GM23338 (cell line): ENCODE data around the gene EIF4EBP3. TPM values are rescaled to one million over a fixed set of nuclear protein-coding genes. Genes with fewer than 3 reads are reported as not detected.

Experiments used
- ATAC-seq: fragments of 200-7000 bp; cut with Tn5 transposase; 3 replicates; pipeline ENCODE4 v1.9.1; 2020
- DNase-seq: peaks from one replicate; pipeline ENCODE4 v3.0.0-alpha.2; 2015; ENCODE audit warnings: low spot score
- H2AFZ ChIP-seq: fragments of 200-600 bp; sonication (generic); 2 replicates; pipeline ENCODE4 v1.8.0; 2016; ENCODE audit warnings: antibody characterized with exemption, mild to moderate bottlenecking, moderate library complexity
- H3F3A ChIP-seq: fragments of 200-600 bp; sonication (generic); replicated peaks from 2 replicates; pipeline ENCODE4 v1.8.0; 2017; ENCODE audit warnings: antibody characterized with exemption, mixed run types, low read depth
- H3K27ac ChIP-seq: fragments of 200-600 bp; sonication (generic); 2 replicates; pipeline ENCODE4 v1.6.1; 2016; ENCODE audit warnings: low read depth
- H3K27me3 ChIP-seq: fragments of 200-600 bp; sonication (generic); 2 replicates; pipeline ENCODE4 v1.8.0; 2016; ENCODE audit warnings: mild to moderate bottlenecking, mixed run types, moderate library complexity; ENCODE audit not compliant: insufficient read depth
- H3K36me3 ChIP-seq: fragments of 200-600 bp; sonication (generic); 2 replicates; pipeline ENCODE4 v1.8.0; 2016; ENCODE audit warnings: mild to moderate bottlenecking; ENCODE audit not compliant: insufficient read depth
- H3K4me1 ChIP-seq: fragments of 200-600 bp; sonication (generic); 2 replicates; pipeline ENCODE4 v1.8.0; 2016; ENCODE audit warnings: mild to moderate bottlenecking, moderate library complexity; ENCODE audit not compliant: insufficient read depth
- H3K4me2 ChIP-seq: fragments of 200-600 bp; sonication (generic); 2 replicates; pipeline ENCODE4 v1.7.1; 2017; ENCODE audit warnings: mixed run types
- H3K4me3 ChIP-seq: fragments of 200-600 bp; sonication (generic); 2 replicates; pipeline ENCODE4 v1.6.1; 2016; ENCODE audit warnings: mixed run types
- H3K79me2 ChIP-seq: fragments of 200-600 bp; sonication (generic); replicated peaks from 2 replicates; pipeline ENCODE4 v1.8.0; 2017; ENCODE audit warnings: mild to moderate bottlenecking; ENCODE audit not compliant: insufficient read depth
- H3K9me2 ChIP-seq: fragments of 200-600 bp; sonication (generic); 2 replicates; pipeline ENCODE4 v1.8.0; 2017; ENCODE audit not compliant: insufficient read depth
- H4K20me1 ChIP-seq: fragments of 200-600 bp; sonication (generic); replicated peaks from 2 replicates; pipeline ENCODE4 v1.8.0; 2017; ENCODE audit warnings: mild to moderate bottlenecking; ENCODE audit not compliant: insufficient read depth
- H3K27ac Mint-ChIP-seq: 2 replicates; pipeline ENCODE4 v1.8.0; 2020; ENCODE audit warnings: inconsistent platforms, mild to moderate bottlenecking, moderate library complexity, mixed read lengths
- H3K27me3 Mint-ChIP-seq: 3 replicates; pipeline ENCODE4 v1.8.0; 2022; ENCODE audit warnings: low read depth, mild to moderate bottlenecking, moderate library complexity, mixed read lengths, inconsistent platforms; ENCODE audit not compliant: insufficient read depth, poor library complexity
- H3K36me3 Mint-ChIP-seq: 3 replicates; pipeline ENCODE4 v1.8.0; 2021; ENCODE audit warnings: low read depth, mild to moderate bottlenecking, inconsistent platforms, moderate library complexity, mixed read lengths
- H3K4me1 Mint-ChIP-seq: 3 replicates; pipeline ENCODE4 v1.8.0; 2020; ENCODE audit warnings: mild to moderate bottlenecking, inconsistent platforms, mixed read lengths
- H3K4me3 Mint-ChIP-seq: 3 replicates; pipeline ENCODE4 v1.8.0; 2021; ENCODE audit warnings: moderate library complexity, mild to moderate bottlenecking, inconsistent platforms, mixed read lengths
- H3K9me3 Mint-ChIP-seq: 3 replicates; pipeline ENCODE4 v1.8.0; 2020; ENCODE audit warnings: moderate library complexity, mild to moderate bottlenecking, inconsistent platforms, mixed read lengths
- CREB1 ChIP-seq: fragments of 250-450 bp; sonication (Bioruptor Pico); IDR thresholded peaks from 2 replicates; pipeline ENCODE4 v1.5.0; 2020; ENCODE audit warnings: low read depth, mild to moderate bottlenecking, moderate library complexity
- CTCF ChIP-seq, 2 experiments: fragments of 200-600 bp in 1 of 2; sonication (generic) in 1 of 2; conservative IDR thresholded peaks; 2 replicates each; pipeline versions ENCODE4 v1.5.1 to v1.6.1; 2016 to 2017; ENCODE audit warnings: antibody characterized with exemption in 2 of 2, low read depth in 2 of 2, mild to moderate bottlenecking in 2 of 2, moderate library complexity in 1 of 2
- EZH2 ChIP-seq: fragments of 200-600 bp; sonication (generic); IDR thresholded peaks from one replicate; pipeline ENCODE4 v1.8.0; 2017; ENCODE audit warnings: antibody characterized with exemption, mild to moderate bottlenecking, low read depth; ENCODE audit not compliant: unreplicated experiment
- EZH2phosphoT487 ChIP-seq: fragments of 200-600 bp; sonication (generic); IDR thresholded peaks from one replicate; pipeline ENCODE4 v1.8.1; 2018; ENCODE audit warnings: antibody characterized with exemption; ENCODE audit not compliant: unreplicated experiment
- JUNB ChIP-seq: IDR thresholded peaks from one replicate; pipeline ENCODE4 v1.6.1; 2016; ENCODE audit warnings: antibody characterized with exemption; ENCODE audit not compliant: unreplicated experiment
- NANOG ChIP-seq: IDR thresholded peaks from 2 replicates; pipeline ENCODE4 v1.6.1; 2016; ENCODE audit warnings: antibody characterized with exemption, borderline replicate concordance
- POLR2AphosphoS5 ChIP-seq: IDR thresholded peaks from 2 replicates; pipeline ENCODE4 v1.6.1; 2016; ENCODE audit warnings: antibody characterized with exemption, low read depth
- REST ChIP-seq: IDR thresholded peaks from one replicate; pipeline ENCODE4 v1.6.1; 2018; ENCODE audit warnings: antibody characterized with exemption; ENCODE audit not compliant: unreplicated experiment
- STAT1 ChIP-seq: IDR thresholded peaks from one replicate; pipeline ENCODE4 v1.6.1; 2016; ENCODE audit warnings: antibody characterized with exemption; ENCODE audit not compliant: unreplicated experiment
- ZNF331 ChIP-seq: fragments of 250-450 bp; sonication (Bioruptor Pico); IDR thresholded peaks from 2 replicates; pipeline ENCODE4 v1.5.0; 2020; ENCODE audit warnings: low read depth, mild to moderate bottlenecking, moderate library complexity
- ZNF462 ChIP-seq: fragments of 250-450 bp; sonication (Bioruptor Pico); IDR thresholded peaks from 2 replicates; pipeline ENCODE4 v1.5.0; 2020; ENCODE audit warnings: mild to moderate bottlenecking, moderate library complexity
- polyA plus RNA-seq: library from polyadenylated mRNA; unstranded; fragments of >200 nt; fragmentation: Nextera tagmentation; extraction: Ambion mirVana; gene quantifications from 2 replicates; pipeline ENCODE4 v1.2.1, GENCODE V29; 2016
- total RNA-seq: library from RNA; depleted of rRNA; stranded (reverse); fragments of >200 nt; shearing (Covaris generic); gene quantifications from 2 replicates; pipeline ENCODE4 v1.2.3, GENCODE V29; 2014

The EIF4EBP3 gene
- total and polyA plus RNA-seq, 2 experiments from 2014 or later: 2.4 to 21.5 TPM

- H3K79me2 ChIP-seq: peaks cover 11% of the 10 kb centered on the region
- peaks cover 8% of the 10 kb centered on the region; the same call in 1 of the 2 replicates for H4K20me1 ChIP-seq
- peaks cover 17% of the 10 kb centered on the region for H3K27me3 Mint-ChIP-seq
- peaks cover 26% of the 10 kb centered on the region for H3K36me3 Mint-ChIP-seq
- H3K4me1 Mint-ChIP-seq: peaks cover 5% of the 10 kb centered on the region; the same call in 2 of the 3 replicates
- DNase-seq (no peak), ATAC-seq (no peak)
- H3K4me3 Mint-ChIP-seq: peak overlapping the region; percentile 92
- H3K9me2 ChIP-seq: no peaks in the 10 kb centered on the region
- TF ChIP-seq NANOG: no peak
- TF ChIP-seq JUNB: no peak
- TF ChIP-seq REST: no peak
- no peak for TF ChIP-seq EZH2phosphoT487
- no peak for TF ChIP-seq EZH2
- no peak for TF ChIP-seq STAT1
- TF ChIP-seq ZNF331 (CRISPR knock-in tag): no peak
- no peak for TF ChIP-seq POLR2AphosphoS5
- no peak for TF ChIP-seq CREB1
- peaks cover 5% of the 10 kb centered on the region; the same call in 1 of the 2 replicates for H3K4me1 ChIP-seq
- no peaks in the 10 kb centered on the region for H3K27me3 ChIP-seq
- no peaks in the 10 kb centered on the region; the same call in 2 of the 3 replicates for H3K9me3 Mint-ChIP-seq
- H3K27ac Mint-ChIP-seq: no peak overlapping the region
- H3K4me3 ChIP-seq: peak overlapping the region; percentile 86; the same call in 1 of the 2 replicates
- H3F3A ChIP-seq: no peaks in the 10 kb centered on the region
- H3K4me2 ChIP-seq: peak overlapping the region; percentile 98
- no peaks in the 10 kb centered on the region for H3K36me3 ChIP-seq
- no peak overlapping the region for H3K27ac ChIP-seq
- H2AFZ ChIP-seq: no peak overlapping the region
Measured at GRCh38 chr5:140565780-140566095, 18.3 kb downstream of the EIF4EBP3 start.

GRCh38 chr5:140566665-140567064 lies 19.2 kb downstream of the EIF4EBP3 start:
- Histone ChIP-seq H3K4me2 (no peak overlapping the region), H4K20me1 (peaks cover 8% of the 10 kb centered on the region; the same call in 1 of the 2 replicates), H3K4me3 (no peak overlapping the region), H3K36me3 (no peaks in the 10 kb centered on the region), H3K27ac (no peak overlapping the region), H3K79me2 (peaks cover 11% of the 10 kb centered on the region), H3K27me3 (no peaks in the 10 kb centered on the region), H2AFZ (no peak overlapping the region), H3K9me2 (no peaks in the 10 kb centered on the region), H3F3A (no peaks in the 10 kb centered on the region), H3K4me1 (peaks cover 5% of the 10 kb centered on the region; the same call in 1 of the 2 replicates)
- Mint-ChIP-seq H3K36me3 (peaks cover 26% of the 10 kb centered on the region), H3K4me1 (peaks cover 5% of the 10 kb centered on the region; the same call in 2 of the 3 replicates), H3K9me3 (no peaks in the 10 kb centered on the region; the same call in 2 of the 3 replicates), H3K27me3 (peaks cover 16% of the 10 kb centered on the region), H3K4me3 (no peak overlapping the region), H3K27ac (no peak overlapping the region)
- DNase-seq: no peak
- no peak for ATAC-seq
- TF ChIP-seq ZNF462 (no peak), EZH2 (no peak), CREB1 (no peak), EZH2phosphoT487 (no peak), CTCF (conservative IDR thresholded peaks at IDR 0.05; ENCODE audit: low read depth in 2 of 2) (no peak), STAT1 (no peak), JUNB (no peak), POLR2AphosphoS5 (no peak)
